Keratinocyte (primary cell): ENCODE data around the gene PTPN13.

Experiments used
- EZH2 ChIP-seq: IDR thresholded peaks from one replicate; pipeline ENCODE4 v1.6.1; 2012; ENCODE audit warnings: inconsistent platforms, mild to moderate bottlenecking, low read length, moderate library complexity
- TF ChIP-seq, protein P1 (sequence below), 3 experiments: IDR thresholded peaks in 1 of 3; conservative IDR thresholded peaks in 1 of 3; optimal IDR thresholded peaks in 1 of 3; 2 replicates in 2 of 3; 3 replicates in 1 of 3; pipeline versions ENCODE3 to v1.5.1; 2011; ENCODE audit warnings: low read length in 3 of 3, mild to moderate bottlenecking in 3 of 3, moderate library complexity in 2 of 3, control low read depth in 1 of 3, inconsistent platforms in 1 of 3; ENCODE audit not compliant: insufficient read depth in 2 of 3; ENCODE audit errors: extremely low read depth in 1 of 3

DNA sequence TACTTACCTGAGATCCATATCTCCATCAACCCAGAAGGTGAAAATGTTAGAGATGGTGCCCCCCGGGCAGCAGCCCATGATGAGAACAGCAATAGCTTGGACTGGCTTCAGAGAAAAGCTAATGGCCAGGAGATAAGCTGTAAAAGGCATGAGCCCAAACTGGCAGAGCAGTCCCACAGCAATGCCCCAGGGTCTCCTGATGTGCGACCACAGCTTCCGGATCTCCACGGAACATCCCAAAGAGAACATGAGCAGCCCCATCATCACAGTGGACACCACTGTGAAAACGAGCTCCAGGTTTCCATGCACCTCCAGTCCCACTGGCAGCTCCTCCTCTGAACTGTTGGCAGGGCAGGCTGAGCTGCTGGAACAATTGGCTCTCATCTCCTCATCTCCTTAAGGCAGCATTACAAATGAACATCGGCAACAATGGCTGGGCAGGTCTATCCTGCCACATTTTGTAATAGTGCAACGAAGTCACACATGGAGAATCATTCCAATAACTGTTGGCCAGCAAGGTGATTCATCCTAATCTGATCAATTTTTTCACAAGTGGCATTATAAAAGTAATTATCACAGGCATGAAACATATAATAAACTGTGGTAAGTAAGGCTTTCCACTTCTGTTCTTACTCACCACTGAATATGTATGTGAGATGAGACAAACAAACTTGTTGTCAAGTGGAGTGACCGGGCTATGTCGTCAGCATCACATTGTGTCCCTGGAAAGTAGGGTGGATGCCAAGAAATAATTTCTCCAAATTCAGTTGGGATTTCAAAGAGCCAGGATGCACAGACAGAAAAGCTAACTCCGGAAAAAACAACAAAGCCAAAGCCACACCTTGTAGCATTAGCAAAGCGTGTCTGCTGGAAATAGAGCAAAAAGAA is 254.9 kb downstream of the PTPN13 start, which contains the start of gene SLC10A6:
- TF ChIP-seq EZH2: no peak
- TF ChIP-seq, protein P1, sequence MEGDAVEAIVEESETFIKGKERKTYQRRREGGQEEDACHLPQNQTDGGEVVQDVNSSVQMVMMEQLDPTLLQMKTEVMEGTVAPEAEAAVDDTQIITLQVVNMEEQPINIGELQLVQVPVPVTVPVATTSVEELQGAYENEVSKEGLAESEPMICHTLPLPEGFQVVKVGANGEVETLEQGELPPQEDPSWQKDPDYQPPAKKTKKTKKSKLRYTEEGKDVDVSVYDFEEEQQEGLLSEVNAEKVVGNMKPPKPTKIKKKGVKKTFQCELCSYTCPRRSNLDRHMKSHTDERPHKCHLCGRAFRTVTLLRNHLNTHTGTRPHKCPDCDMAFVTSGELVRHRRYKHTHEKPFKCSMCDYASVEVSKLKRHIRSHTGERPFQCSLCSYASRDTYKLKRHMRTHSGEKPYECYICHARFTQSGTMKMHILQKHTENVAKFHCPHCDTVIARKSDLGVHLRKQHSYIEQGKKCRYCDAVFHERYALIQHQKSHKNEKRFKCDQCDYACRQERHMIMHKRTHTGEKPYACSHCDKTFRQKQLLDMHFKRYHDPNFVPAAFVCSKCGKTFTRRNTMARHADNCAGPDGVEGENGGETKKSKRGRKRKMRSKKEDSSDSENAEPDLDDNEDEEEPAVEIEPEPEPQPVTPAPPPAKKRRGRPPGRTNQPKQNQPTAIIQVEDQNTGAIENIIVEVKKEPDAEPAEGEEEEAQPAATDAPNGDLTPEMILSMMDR (optimal IDR thresholded peaks at IDR 0.05 in 1 of 3, IDR thresholded peaks at IDR 0.05 in 1 of 3, conservative IDR thresholded peaks at IDR 0.05 in 1 of 3; ENCODE audit: extremely low read depth in 1 of 3, insufficient read depth in 2 of 3, low read length in 3 of 3): no peak
